Keratinocyte (primary cell): ENCODE measurements around the gene ABR. TPM values are rescaled to one million over a fixed set of nuclear protein-coding genes. Genes with fewer than 3 reads are reported as not detected.

Source experiments
- DNase-seq: peaks from one replicate; pipeline ENCODE4 v3.0.0-alpha.2; 2011; ENCODE audit warnings: low read depth, missing footprints, low spot score
- FAIRE-seq: peaks from 2 replicates; lab custom pipeline; 2011; peaks lifted over from hg19 to GRCh38; lab: Jason Lieb, UNC
- H2AFZ ChIP-seq: 2 replicates; pipeline ENCODE4 v1.6.0; 2012; ENCODE audit warnings: low read length, control low read depth, inconsistent platforms; ENCODE audit not compliant: control insufficient read depth
- H3K27ac ChIP-seq: 2 replicates; pipeline ENCODE4 v1.5.1; 2011; ENCODE audit warnings: low read length; ENCODE audit not compliant: control insufficient read depth, insufficient read depth
- H3K27me3 ChIP-seq: 3 replicates; pipeline ENCODE4 v1.6.0; 2011; ENCODE audit warnings: low read length; ENCODE audit not compliant: control insufficient read depth, insufficient read depth; ENCODE audit errors: extremely low read depth
- H3K36me3 ChIP-seq, 2 experiments: 2 replicates in 1 of 2; 3 replicates in 1 of 2; pipeline ENCODE4 v1.5.1; 2011; ENCODE audit warnings: low read length in 2 of 2, mild to moderate bottlenecking in 1 of 2; ENCODE audit not compliant: control insufficient read depth in 2 of 2, insufficient read depth in 2 of 2; ENCODE audit errors: extremely low read depth in 1 of 2
- H3K4me1 ChIP-seq: 3 replicates; pipeline ENCODE4 v1.5.1; 2011; ENCODE audit warnings: low read length; ENCODE audit not compliant: control insufficient read depth, insufficient read depth; ENCODE audit errors: extremely low read depth
- H3K4me2 ChIP-seq: 3 replicates; pipeline ENCODE4 v1.6.0; 2011; ENCODE audit warnings: low read depth, low read length; ENCODE audit not compliant: control insufficient read depth, insufficient read depth; ENCODE audit errors: extremely low read depth
- H3K4me3 ChIP-seq, 3 experiments: fragments of 200-600 bp in 1 of 3; sonication (generic) in 1 of 3; 2 replicates in 2 of 3; 3 replicates in 1 of 3; pipeline ENCODE4 v1.5.1; 2011 to 2016; ENCODE audit warnings: low read length in 3 of 3, mild to moderate bottlenecking in 3 of 3, control low read depth in 2 of 3, inconsistent platforms in 1 of 3, low read depth in 1 of 3, mixed read lengths in 1 of 3, mixed run types in 1 of 3, moderate library complexity in 1 of 3; ENCODE audit not compliant: control insufficient read depth in 2 of 3, insufficient read depth in 2 of 3; ENCODE audit errors: extremely low read depth in 1 of 3
- H3K79me2 ChIP-seq: 2 replicates; pipeline ENCODE4 v1.6.0; 2012; ENCODE audit warnings: low read length; ENCODE audit not compliant: control insufficient read depth, insufficient read depth
- H3K9ac ChIP-seq: 3 replicates; pipeline ENCODE4 v1.6.0; 2011; ENCODE audit warnings: low read length; ENCODE audit not compliant: control insufficient read depth, insufficient read depth; ENCODE audit errors: extremely low read depth
- H3K9me1 ChIP-seq: 3 replicates; pipeline ENCODE4 v1.6.0; 2011; ENCODE audit warnings: low read length; ENCODE audit not compliant: control insufficient read depth, insufficient read depth; ENCODE audit errors: extremely low read depth
- H3K9me3 ChIP-seq: 2 replicates; pipeline ENCODE4 v1.5.1; 2012; ENCODE audit warnings: low read depth, low read length; ENCODE audit not compliant: control insufficient read depth
- H4K20me1 ChIP-seq: 3 replicates; pipeline ENCODE4 v1.6.0; 2011; ENCODE audit warnings: low read length; ENCODE audit not compliant: control insufficient read depth, insufficient read depth; ENCODE audit errors: extremely low read depth
- CTCF ChIP-seq, 3 experiments: IDR thresholded peaks in 1 of 3; conservative IDR thresholded peaks in 1 of 3; optimal IDR thresholded peaks in 1 of 3; 2 replicates in 2 of 3; 3 replicates in 1 of 3; pipeline versions ENCODE3 to v1.5.1; 2011; ENCODE audit warnings: low read length in 3 of 3, mild to moderate bottlenecking in 3 of 3, moderate library complexity in 2 of 3, control low read depth in 1 of 3, inconsistent platforms in 1 of 3; ENCODE audit not compliant: insufficient read depth in 2 of 3; ENCODE audit errors: extremely low read depth in 1 of 3
- EZH2 ChIP-seq: IDR thresholded peaks from one replicate; pipeline ENCODE4 v1.6.1; 2012; ENCODE audit warnings: inconsistent platforms, mild to moderate bottlenecking, low read length, moderate library complexity
- dilution Hi-C: fragments of 300-500 bp; cut with MboI; formaldehyde crosslinking; loops from one replicate; pipeline ENCODE4 v1.7.0; 2020; ENCODE audit warnings: low sequenced_read_pairs; ENCODE audit not compliant: extremely low pct_ligation_motif_present
- polyA plus RNA-seq, 5 experiments: library from polyadenylated mRNA; depleted of rRNA in 3 of 5; stranded (reverse) in 3 of 5; stranded (forward) in 1 of 5; unstranded in 1 of 5; fragments of >200 nt; gene quantifications; 1 replicate in 1 of 5; 2 replicates in 3 of 5; 3 replicates in 1 of 5; pipeline versions ENCODE4 v1.2.1 to v1.2.3, GENCODE V29; 2011 to 2012; ENCODE audit warnings: missing spikeins in 2 of 5, low read depth in 1 of 5, low replicate concordance in 1 of 5

The ABR gene
- polyA plus RNA-seq, 1 donor (not counting 4 experiments of a cell fraction or from before 2014, with no cell fraction given): 17.3 TPM

DNA sequence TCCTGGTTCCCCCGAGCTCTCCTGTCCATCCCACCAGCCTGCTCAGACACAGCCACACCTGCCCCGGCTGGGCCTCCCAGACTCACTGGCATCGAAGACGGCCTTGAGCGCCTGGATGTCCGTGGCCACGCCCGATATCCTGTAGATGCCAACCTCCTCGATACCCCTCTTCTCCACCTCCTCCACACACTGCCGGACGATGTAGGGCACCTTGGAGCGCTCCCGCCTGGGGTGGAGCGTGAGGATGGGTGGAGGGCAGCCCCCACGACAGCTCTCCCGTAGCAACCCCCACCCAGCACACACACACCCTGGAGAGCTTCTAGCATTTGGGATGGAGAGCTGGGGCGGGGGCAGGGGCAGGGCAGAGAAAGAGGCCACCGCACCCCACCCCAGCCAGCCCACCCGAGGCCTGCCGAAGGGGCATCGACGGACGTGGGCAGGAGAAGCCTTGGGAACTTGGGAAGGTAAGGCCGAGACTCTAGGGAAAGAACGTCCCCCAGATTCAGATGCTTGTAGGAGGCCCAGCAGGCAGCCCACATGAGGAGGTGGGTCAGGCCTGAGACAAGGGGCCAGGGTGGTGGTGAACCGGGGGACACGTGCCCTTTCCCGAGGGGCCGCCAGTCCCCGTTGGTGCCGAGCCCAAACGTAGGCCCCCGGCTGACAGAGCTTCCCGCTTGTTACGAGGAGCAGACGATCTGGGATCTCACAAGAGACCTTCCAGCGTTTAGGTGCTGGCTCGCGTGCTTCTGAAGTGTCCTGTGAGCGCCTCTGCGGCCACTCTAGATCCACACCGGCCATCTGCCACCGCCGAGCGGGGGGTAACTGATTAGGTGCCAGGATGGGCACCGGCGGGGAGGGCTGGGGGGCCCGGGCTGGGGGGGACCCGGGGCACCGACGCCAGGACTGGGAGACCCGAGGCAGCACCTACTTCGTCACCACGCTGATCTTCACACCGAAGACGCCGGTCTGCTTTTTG is 167.7 kb downstream of the ABR start:
- Histone ChIP-seq H3K27me3 (no peaks in the 10 kb centered on the region), H3K36me3 (peaks cover 5% of the 10 kb centered on the region in 2 experiments), H3K9me3 (no peaks in the 10 kb centered on the region), H3K4me2 (no peak overlapping the region), H4K20me1 (no peaks in the 10 kb centered on the region), H3K27ac (no peak overlapping the region), H3K9me1 (no peaks in the 10 kb centered on the region), H2AFZ (no peak overlapping the region), H3K9ac (no peak overlapping the region), H3K79me2 (no peaks in the 10 kb centered on the region), H3K4me3 (no peak overlapping the region), H3K4me1 (no peaks in the 10 kb centered on the region)
- DNase-seq (no peak), FAIRE-seq (no peak)
- TF ChIP-seq EZH2 (no peak), CTCF (optimal IDR thresholded peaks at IDR 0.05 in 1 of 3, IDR thresholded peaks at IDR 0.05 in 1 of 3, conservative IDR thresholded peaks at IDR 0.05 in 1 of 3; ENCODE audit: extremely low read depth in 1 of 3, insufficient read depth in 2 of 3, low read length in 3 of 3) (no peak)
- dilution Hi-C loops: no loop called here

DNA sequence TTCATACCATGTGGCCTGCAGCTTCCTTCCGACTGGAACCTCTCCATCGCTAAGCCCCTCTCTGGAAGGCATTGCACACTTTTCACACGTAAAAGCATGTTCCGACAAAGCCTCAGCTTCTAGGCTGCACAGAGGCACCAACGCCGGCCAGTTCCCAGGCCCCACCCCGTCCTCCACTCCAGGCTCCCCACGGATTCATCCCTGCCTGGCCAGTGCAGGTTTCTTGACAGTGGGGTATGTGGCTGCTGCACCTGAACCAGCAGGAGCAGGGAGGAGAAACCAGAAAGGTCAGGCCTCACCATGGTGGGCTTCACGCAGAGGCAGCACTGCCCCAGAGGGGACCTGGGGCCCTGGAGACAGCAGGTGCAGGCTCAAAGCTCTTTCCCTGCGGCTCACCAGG is 168.6 kb downstream of the ABR start:
- H4K20me1 ChIP-seq: no peaks in the 10 kb centered on the region
- H3K4me1 ChIP-seq: peaks cover 4% of the 10 kb centered on the region
- DNase-seq (no peak), FAIRE-seq (no peak)
- no peak for TF ChIP-seq EZH2
- TF ChIP-seq CTCF (optimal IDR thresholded peaks at IDR 0.05 in 1 of 3, IDR thresholded peaks at IDR 0.05 in 1 of 3, conservative IDR thresholded peaks at IDR 0.05 in 1 of 3; ENCODE audit: extremely low read depth in 1 of 3, insufficient read depth in 2 of 3, low read length in 3 of 3): no peak
- no peak overlapping the region for H3K27ac ChIP-seq
- peaks cover 5% of the 10 kb centered on the region in 2 experiments for H3K36me3 ChIP-seq
- no peaks in the 10 kb centered on the region for H3K9me1 ChIP-seq
- H3K27me3 ChIP-seq: no peaks in the 10 kb centered on the region
- no peak overlapping the region for H3K9ac ChIP-seq
- H3K79me2 ChIP-seq: no peaks in the 10 kb centered on the region
- H3K4me3 ChIP-seq: no peak overlapping the region
- H3K4me2 ChIP-seq: no peak overlapping the region
- dilution Hi-C loops: no loop called here
- H3K9me3 ChIP-seq: no peaks in the 10 kb centered on the region
- no peak overlapping the region for H2AFZ ChIP-seq
